Urothelium cell line (cell line): ENCODE results near the gene PRRX1.

Experiments
- DNase-seq: peaks from one replicate; pipeline ENCODE4 v3.0.0; 2011; ENCODE audit warnings: low spot score, mixed read lengths
- FAIRE-seq: peaks from 2 replicates; lab custom pipeline; 2011; peaks lifted over from hg19 to GRCh38; lab: Jason Lieb, UNC

Gene PRRX1

DNA sequence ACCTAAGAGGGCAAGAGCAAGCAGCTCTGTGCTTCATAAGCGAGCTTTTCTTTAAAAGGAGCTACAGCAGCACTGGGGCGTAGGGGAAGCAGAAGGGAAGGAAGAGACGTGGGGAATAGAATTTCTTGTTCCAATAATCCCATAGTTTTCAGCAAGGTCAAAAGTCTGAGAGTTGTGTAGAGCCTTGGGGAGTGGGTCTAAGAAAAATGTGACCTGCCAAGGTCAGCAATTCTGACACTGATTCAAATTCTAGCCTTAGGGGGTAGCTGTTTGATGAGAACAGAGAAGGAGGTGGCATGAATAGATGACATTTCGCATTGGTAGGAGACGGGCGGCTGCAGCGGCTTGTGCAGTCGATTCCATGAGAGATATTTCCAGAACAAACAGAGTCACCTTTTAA, 22.4 kb downstream of the PRRX1 start:
- DNase-seq (no peak), FAIRE-seq (no peak)

DNA sequence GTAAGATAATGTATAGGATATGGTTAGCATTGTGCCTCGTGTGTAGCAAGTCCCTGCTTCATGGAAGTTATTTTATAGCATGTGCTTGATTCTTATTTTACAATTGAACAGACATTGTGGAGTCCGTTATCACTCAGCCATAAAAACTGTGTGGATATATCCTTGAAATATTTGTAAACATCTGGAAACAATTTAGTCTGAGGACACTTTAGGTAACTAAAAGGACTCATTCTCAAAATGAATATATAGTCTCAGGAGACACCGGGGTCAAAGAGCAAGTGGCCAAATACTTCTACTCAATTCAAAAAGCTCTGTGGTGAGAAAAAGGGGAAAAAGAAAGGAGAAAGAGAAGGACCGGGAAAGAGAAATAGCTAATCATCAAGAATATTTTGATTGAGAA, 23.7 kb downstream of the PRRX1 start:
- DNase-seq (no peak), FAIRE-seq (no peak)

DNA sequence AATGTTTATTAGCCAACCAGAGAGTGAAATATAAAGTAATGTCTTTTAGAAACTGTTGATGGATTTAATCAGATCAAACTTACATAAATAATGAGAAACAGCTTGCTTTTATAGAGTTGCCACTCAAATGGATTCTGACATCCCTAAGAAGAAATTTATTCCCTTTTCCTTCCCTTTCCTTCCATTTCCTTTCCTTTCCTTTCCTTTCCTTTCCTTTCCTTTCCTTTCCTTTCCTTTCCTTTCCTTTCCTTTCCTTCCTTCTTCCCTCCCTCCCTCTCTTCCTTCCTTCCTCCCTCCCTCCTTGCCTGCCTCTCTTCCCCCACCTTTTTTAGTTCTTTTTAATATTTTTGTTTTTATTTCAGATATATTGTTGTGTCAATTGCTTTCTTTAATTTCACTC, 27.3 kb downstream of the PRRX1 start:
- FAIRE-seq (no peak), DNase-seq (no peak)

DNA sequence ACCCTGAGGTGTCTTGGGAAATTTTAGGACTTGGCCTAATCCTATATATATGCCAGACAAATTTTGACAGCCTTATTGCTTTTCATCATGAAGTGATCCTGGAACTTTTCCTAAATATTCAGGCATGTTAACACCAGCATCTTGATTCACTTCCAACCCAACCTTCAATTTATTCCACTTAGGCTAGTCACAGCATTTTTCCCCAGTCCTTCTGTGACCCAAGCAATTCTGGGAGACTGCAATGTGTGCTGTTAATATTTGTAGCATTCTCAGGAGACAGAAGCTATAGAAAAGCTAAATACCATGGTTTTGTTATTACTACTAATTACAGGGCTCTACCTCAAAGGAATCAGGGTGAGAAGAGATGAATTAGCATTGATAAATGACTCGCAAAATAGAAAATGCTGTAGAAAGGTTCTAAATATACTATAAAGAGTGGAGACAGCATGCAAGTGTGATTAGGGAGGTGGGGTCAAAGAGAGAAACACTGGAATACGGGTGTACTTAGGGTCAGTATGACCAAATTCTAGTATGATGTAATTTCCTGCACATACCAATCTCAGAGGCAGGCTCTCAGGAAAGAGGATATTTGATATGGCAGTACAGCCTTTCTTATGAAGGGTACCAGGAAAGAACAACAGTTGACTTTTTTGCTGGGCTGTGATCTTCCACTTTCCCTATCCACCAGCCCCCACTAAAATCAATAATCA, 29.1 kb downstream of the PRRX1 start:
- peak; percentile 20 for DNase-seq
- FAIRE-seq = no peak

DNA sequence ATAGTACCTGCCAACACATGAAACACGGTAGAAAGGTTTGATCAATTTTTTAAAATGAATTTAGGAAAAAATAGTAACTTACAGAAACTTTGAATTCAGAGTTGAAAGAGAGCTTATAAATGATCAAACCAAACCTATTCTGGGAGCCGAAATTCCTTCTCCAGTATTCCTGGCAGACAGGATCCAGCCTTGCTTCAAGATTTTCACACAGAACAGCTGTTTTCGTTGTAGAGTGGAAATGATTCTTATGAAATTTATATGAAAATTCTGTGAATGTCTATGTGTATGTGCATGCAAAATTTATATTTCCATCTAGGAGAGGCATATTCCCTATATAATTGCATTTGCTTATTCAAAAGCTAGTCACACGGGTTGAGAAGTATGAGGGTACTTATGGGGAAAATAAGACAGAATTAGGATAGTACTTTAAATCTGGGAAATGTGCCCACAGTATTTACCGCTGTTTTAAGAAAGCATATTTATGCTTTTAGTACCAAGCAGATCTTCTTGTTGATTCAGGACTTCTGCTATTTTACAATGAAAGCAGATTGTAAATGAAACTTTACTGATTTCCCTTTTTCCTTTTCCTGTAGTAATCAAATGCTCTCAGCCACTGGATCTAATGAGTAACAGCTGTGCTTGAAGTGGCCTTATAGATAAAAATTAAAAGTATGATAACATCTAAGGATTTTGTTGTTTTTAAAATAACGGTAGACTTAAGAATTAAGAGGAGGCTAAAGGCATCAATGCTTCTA, 30.4 kb downstream of the PRRX1 start:
- DNase-seq (no peak), FAIRE-seq (no peak)

DNA sequence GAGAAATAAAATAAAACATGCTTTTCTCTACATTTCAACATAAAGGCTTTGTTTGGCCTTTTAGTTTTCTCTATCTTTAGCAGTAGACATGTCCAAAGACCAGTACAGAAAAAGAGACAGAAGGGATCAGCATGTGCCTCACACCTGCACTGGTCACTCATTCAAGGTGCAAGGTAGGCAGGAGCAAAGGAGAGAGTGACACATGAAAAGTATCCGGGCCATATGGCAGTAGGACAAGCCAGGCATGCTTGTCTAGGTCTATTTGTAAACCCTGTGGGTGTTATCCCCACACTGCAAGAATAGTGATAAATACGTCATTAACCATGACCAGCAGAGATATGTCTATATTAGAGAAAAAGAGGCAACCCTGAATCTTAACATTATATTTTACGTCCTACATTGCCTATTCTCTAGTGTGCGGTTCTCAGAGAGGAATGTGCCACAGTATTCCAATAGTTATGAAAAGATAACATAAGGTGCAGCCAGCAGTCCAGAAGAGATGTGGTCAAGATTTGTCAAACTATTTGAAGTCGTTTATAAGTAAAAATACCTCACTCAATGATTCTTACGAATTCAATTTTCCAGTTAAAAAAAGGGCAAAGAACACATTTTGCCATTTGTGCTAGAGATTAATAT, 32.1 kb downstream of the PRRX1 start:
- DNase-seq (no peak), FAIRE-seq (no peak)

DNA sequence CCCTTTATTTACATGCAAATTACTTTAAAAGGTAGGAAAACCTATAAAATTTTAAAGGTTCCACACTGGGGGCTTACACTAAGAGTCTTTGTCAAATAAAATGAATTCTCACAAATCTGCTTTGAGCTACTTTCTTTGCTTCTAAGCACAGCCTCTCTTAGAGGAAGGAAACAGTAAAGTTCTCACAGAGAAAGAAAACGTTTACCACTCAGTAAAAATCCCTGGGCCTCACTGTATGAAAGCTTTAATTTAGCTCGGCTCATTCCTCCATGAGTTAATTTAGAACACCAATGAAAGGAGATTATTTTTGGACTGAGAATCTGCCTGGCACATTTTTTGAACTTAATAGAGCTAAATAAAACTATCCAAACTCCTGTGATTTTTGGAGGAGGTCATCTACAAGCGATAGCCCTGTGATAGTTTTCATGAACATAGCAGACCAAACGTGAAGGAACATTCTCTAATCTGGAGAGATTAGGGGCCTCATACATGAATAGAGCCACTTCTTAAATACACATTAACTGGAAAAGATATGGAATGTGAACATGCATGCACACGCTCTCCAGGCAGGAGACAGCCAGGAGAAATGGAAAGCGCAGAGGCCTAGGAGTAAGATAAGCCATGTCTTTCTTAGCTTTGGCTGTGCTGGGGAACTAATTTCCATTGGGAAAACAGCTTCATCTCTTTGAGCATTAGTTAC, 32.8 kb downstream of the PRRX1 start:
- FAIRE-seq = no peak
- no peak for DNase-seq

DNA sequence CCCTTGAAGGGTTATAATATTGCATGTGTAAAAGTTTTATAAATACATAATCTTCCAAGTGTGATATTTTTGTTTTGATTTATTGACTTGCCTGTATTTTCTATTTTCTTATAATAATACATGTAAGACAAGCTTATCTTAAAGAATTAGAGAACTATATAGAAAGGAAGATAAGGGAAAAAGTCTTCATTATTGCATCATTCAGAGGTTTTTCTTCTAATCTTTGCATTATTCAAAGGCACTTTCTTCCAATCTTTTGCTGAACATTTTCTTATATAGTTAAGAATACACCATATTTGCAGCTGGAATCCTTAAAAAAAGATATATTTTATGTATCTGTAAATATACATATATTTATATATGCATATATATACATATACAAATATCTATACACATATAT, 33.4 kb downstream of the PRRX1 start:
- FAIRE-seq (no peak), DNase-seq (no peak)

DNA sequence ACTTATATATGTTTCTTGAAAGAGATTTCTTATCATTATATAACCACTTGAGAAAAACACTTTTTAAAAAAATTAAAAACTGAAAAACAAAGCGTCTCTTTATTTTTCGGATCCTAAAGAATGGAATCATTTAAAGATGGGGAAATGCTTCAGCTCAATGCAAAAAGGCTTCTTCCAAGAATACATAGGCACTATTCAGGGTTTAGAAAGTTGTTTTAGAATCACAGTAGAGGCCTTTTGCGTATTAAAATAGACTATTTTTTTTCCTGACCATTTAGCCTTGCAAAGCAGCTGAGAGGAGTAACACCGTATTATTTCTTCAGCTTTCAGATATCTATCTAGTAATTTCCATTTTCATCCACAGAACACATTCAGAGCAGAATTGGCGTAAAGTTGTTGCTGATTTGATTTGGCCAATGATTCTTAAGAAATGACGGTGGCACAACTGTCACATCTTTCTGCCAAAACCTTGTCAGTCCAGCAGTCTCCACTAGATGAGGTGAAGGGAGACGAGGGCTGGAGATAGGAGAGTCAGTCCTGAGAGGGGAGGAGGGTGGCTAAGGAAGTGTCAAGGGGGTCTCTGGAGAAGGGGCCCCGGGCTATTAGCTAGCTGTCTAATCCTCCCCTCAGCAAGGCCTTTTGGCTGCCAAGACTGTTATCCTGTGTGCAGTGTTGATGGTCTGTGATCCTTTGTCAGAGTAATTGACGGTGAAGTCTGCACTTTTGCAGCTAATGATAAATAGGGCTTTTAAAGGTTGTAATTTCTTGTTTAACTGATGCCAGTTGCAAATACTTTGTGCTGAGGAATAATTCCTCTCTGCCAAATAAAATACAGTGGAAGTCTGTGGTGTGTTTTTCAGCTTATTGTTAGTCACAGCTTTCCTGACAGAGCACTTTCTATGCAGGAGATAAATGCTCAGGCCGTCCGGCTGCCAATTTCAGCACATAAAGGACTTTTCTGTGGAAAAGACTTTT, 34.7 kb downstream of the PRRX1 start:
- FAIRE-seq (no peak), DNase-seq (no peak)

DNA sequence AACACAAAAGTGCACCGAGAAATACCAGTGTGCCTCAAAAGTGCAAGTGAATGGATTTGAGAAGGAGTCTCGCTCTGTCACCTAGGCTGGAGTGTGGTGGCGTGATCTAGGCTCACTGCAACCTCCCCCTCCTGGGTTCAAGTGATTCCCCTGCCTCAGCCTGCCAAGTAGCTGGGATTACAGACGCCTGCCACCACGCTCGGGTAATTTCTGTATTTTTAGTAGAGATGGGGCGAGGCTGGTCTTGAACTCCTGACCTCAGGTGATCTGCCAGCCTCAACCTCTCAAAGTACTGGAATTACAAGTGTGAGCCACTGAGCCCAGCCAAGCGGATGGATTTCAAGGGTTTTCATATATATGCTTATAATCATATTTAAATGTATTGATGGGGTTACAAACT, 35.8 kb downstream of the PRRX1 start:
- DNase-seq (no peak), FAIRE-seq (no peak)

DNA sequence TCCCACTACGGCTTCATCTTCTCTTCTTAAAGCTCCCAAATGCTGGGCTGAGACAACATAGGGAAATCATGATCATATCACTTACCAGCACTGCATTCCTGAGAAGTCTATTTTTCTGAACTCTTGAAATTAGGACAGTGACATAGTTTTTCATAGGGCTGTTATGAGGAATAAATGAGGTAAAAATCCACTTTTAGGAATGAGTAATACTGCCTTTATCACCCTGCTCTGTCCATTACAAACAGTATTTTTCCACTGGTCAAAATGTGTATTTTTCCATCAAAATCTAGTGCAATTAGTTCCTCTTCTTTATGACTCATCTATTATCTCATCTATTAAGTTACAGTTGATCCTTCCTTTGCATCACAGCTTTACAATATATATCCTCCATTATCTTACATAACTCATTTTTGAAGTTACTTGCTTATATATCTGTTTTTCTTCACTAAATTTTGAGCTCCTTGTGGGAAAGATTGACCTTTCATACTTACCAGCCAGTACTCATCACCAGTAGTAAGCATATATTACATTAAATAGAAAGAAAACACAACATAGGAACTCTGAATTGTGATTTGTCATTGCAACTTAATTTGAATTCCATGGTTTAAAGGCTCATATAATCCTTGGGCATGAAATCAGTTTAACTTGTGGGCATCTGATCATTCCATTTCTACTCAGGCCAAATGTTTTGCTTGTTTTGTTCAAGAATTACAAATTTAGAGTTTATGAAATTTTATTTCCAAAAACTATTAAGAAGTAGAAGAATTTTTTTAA, 37.1 kb downstream of the PRRX1 start:
- FAIRE-seq (no peak), DNase-seq (no peak)

DNA sequence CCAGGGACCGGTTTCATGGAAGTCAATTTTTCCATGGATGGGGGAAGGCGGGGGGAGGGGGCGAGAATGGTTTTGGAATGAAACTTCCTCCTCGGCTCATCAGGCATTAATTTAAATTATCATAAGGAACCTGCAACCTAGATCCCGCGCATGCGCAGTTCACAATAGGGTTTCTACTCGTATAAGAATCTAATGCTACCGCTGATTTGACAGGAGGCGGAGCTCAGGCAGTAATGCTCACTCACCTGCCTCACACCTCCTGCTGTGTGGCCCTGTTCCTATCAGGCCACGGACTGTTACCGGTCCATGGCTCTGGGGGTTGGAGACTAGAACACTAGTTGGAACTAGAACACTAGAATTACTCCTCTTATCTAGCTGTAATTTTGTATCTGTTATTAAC, 38.0 kb downstream of the PRRX1 start:
- DNase-seq (no peak), FAIRE-seq (no peak)

DNA sequence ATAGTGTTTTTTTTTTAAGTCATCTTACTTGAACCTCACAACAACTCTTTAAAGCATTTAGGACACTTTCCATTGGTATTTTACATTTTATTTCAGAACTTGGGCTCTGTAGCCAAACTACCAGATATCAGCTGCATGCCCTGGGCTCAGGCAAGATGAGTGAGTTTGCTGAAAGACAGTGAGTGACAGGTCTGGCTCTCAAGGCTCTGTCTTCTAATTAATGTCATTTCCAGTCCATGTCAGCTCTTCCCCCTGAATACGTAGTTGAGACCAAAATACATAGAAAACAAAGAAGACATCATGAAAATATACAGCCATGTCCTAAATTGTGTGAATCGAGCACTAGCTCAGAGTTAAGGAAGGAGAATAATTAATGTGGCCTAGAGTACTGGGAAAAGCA, 39.7 kb downstream of the PRRX1 start:
- FAIRE-seq (no peak), DNase-seq (no peak)

DNA sequence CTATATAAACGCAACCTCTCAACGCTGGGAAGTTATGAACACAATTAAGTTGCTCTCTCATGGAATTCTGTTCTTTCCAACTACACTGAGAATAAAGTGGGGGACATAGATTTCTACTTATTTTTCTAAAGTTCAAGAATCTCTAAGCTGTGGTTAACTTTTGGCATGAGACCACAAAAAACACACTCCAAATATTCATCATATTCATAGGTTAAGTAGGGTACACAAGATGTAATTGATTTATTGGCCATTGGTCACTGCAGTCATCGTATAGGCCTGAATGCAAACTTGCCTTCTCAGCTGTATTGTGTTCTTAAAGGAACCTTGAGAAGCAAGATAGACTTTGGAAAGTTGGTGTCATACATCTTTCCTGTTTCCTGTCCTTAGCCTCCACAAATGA, 40.3 kb downstream of the PRRX1 start:
- DNase-seq = no peak
- peak; percentile 27 for FAIRE-seq

DNA sequence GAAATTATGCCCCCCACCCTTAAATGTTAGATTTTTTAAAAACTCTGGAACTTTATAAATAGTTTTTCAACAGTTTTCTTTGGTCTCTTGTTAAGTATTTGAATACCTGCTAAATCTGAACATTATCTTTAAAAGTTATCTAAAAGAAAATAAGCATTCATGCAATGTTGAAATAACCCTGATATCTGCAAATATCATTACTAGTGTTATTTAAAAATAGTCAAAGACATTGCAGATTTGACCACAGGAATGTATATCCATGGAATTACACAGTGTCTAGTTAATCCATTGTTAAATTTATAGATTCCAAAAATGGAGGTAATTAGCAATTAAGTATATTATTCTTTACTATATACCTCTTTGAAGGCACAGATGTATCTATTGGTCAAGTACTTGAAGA, 42.0 kb downstream of the PRRX1 start:
- DNase-seq = no peak
- FAIRE-seq = no peak

DNA sequence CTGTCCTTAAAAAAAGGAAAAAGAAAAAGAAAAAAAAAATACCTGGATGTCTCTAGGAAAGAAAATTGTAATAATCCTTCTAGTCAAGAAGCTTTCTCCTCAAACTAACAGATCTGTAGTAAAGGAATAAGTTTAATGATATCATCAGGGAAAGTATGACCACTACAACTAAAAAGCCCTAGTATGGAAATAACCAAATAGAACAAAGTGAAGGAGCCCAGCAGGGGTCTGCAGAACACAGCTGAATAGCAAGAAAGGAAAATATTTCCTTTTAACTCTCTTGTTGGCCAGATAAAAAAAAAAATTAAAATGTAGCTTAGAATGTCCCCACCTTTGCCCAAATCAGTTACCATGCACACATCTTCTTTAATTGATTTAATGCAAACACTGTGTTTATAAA, 43.2 kb downstream of the PRRX1 start:
- no peak for DNase-seq
- FAIRE-seq = no peak

DNA sequence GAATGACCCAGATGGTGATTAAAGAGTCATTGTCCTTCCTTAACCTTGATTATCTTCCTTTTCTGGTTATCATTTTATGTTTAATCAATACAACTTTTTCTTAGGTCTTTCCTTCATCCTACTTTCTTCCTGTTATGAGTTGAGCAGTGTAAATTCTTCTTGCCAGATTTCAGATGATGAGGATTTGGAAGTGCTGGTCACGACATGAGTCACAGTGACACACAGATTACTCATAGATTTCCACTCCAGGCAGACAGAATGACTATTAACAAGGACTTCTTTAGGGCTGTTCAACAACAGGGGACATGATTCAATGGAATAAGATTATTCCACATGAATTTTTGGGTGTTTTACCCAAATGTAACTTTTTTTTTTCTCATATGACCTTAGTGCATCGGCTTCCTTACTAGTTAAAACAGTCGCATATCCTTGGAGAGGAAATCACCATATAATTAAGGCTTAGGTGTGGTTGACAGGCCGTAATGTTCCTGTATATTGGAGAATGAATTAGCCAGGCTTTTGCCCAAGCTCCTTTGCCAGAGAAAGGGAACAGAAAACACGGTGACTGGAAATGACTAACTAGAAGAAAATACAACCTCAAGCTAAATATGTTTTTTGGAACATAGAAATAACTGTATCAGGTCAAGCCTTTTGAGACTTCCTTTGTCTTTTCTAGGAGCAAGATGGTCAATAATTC, 44.2 kb downstream of the PRRX1 start:
- FAIRE-seq = no peak
- peak; percentile 73 for DNase-seq

DNA sequence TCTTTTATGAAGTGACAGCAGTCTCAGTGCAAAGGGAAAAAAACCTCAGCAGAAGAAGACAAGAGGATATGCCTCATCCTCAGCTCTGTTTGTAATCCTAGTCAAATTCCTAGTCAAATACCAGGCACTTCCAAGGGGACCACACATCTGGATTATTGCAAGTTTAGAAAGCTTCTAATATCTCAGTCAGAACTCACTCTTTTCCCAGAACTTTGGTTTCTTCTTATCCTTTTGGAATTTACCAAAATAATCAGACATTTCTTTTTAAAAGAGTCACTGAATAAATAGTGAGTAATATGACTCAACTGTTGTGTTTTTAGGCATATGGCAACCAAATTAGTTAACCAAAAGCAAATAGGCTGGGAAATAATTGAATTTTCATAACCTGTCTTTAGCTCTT, 47.8 kb downstream of the PRRX1 start:
- no peak for FAIRE-seq
- no peak for DNase-seq

DNA sequence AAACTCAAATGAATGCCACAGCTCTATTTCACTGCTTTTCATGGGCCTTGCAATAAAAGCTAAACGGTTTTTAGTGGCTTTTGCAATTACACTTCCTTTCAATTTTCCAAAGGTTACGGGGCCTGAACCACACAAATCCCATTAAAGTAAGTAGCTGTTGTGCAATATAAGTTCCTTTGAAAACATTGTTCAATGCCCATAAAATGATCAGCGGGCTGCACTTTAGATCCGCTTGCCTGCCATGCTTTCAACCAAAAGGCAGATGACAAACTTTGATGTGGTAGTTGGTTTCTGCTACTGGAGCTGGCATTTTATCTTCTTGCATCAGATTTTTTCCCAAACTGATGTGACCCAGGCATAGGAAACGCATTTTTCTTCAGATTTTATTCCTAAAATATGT, 50.2 kb downstream of the PRRX1 start:
- no peak for DNase-seq
- no peak for FAIRE-seq
